WTC11 (cell line): ENCODE measurements around the gene ST3GAL6. TPM values are rescaled to one million over a fixed set of nuclear protein-coding genes. Genes with fewer than 3 reads are reported as not detected.

Source experiments
- ATAC-seq: fragments of 200-7000 bp; cut with Tn5 transposase; 2 replicates; pipeline ENCODE4 v1.10.0; 2021; ENCODE audit warnings: mild to moderate bottlenecking, moderate library complexity
- CTCF ChIA-PET: fragments of 300-600 bp; sonication (Branson Sonifier 250); formaldehyde crosslinking; loops from one replicate; lab custom pipeline; 2021; ENCODE audit warnings: antibody characterized with exemption; lab: Charles Lee
- POLR2A ChIA-PET: fragments of 350-600 bp; sonication (Branson Sonifier 250); formaldehyde crosslinking; loops from one replicate; lab custom pipeline; 2021; ENCODE audit warnings: antibody characterized with exemption; lab: Charles Lee
- DNase-seq: peaks from one replicate; pipeline ENCODE4 v3.0.0; 2021; ENCODE audit warnings: low spot score
- H3K27ac Mint-ChIP-seq: 2 replicates; pipeline ENCODE4 v1.8.0; 2021; ENCODE audit warnings: mixed read lengths
- H3K27me3 Mint-ChIP-seq: 2 replicates; pipeline ENCODE4 v1.8.0; 2021; ENCODE audit warnings: low read depth, mild to moderate bottlenecking, moderate library complexity, mixed read lengths
- H3K36me3 Mint-ChIP-seq: 2 replicates; pipeline ENCODE4 v1.8.0; 2021; ENCODE audit warnings: mixed read lengths
- H3K4me1 Mint-ChIP-seq: 2 replicates; pipeline ENCODE4 v1.8.0; 2022; ENCODE audit warnings: mixed read lengths
- H3K4me3 Mint-ChIP-seq: 2 replicates; pipeline ENCODE4 v1.8.0; 2021; ENCODE audit warnings: mild to moderate bottlenecking, moderate library complexity, mixed read lengths
- H3K9me3 Mint-ChIP-seq: 2 replicates; pipeline ENCODE4 v1.8.0; 2021; ENCODE audit warnings: mixed read lengths
- ATF2 ChIP-seq: sonication (generic); formaldehyde crosslinking; IDR thresholded peaks from 2 replicates; pipeline ENCODE4 v1.8.1; 2022; ENCODE audit warnings: low read depth, missing genetic modification reagents, borderline replicate concordance
- CDX4 ChIP-seq: fragments of 250-450 bp; sonication (Bioruptor Pico); IDR thresholded peaks from 2 replicates; pipeline ENCODE4 v1.9.0; 2021; ENCODE audit warnings: moderate library complexity, mild to moderate bottlenecking, inconsistent platforms, borderline replicate concordance
- CREM ChIP-seq: sonication (generic); formaldehyde crosslinking; IDR thresholded peaks from 2 replicates; pipeline ENCODE4 v1.8.1; 2022; ENCODE audit warnings: mild to moderate bottlenecking, missing genetic modification reagents, moderate library complexity
- E2F5 ChIP-seq: sonication (generic); formaldehyde crosslinking; IDR thresholded peaks from 2 replicates; pipeline ENCODE4 v1.8.1; 2022; ENCODE audit warnings: mild to moderate bottlenecking, moderate library complexity, missing genetic modification reagents
- GABPB1 ChIP-seq: sonication (generic); formaldehyde crosslinking; IDR thresholded peaks from 2 replicates; pipeline ENCODE4 v1.8.1; 2023; ENCODE audit warnings: mild to moderate bottlenecking, missing genetic modification reagents
- GTF2I ChIP-seq: fragments of 250-450 bp; sonication (Bioruptor Pico); conservative IDR thresholded peaks from 2 replicates; pipeline ENCODE4 v1.4.0; 2021; ENCODE audit warnings: mild to moderate bottlenecking
- NFATC4 ChIP-seq: fragments of 250-450 bp; sonication (Bioruptor Pico); IDR thresholded peaks from 2 replicates; pipeline ENCODE4 v1.9.0; 2021; ENCODE audit warnings: mild to moderate bottlenecking
- NR2C2 ChIP-seq: sonication (generic); formaldehyde crosslinking; IDR thresholded peaks from 2 replicates; pipeline ENCODE4 v1.8.0; 2022; ENCODE audit warnings: mild to moderate bottlenecking, missing genetic modification reagents
- TEAD1 ChIP-seq: sonication (generic); formaldehyde crosslinking; IDR thresholded peaks from 2 replicates; pipeline ENCODE4 v1.8.0; 2022; ENCODE audit warnings: mild to moderate bottlenecking, missing genetic modification reagents
- TP53 ChIP-seq: sonication (generic); formaldehyde crosslinking; IDR thresholded peaks from 2 replicates; pipeline ENCODE4 v1.8.1; 2023; ENCODE audit warnings: mild to moderate bottlenecking, missing genetic modification reagents
- ZNF121 ChIP-seq: sonication (generic); formaldehyde crosslinking; IDR thresholded peaks from 2 replicates; pipeline ENCODE4 v1.8.0; 2023; ENCODE audit warnings: missing genetic modification reagents
- ZNF138 ChIP-seq: sonication (generic); formaldehyde crosslinking; conservative IDR thresholded peaks from 2 replicates; pipeline ENCODE4 v1.8.1; 2022; ENCODE audit warnings: mild to moderate bottlenecking, moderate library complexity, missing genetic modification reagents
- ZNF263 ChIP-seq: sonication (generic); formaldehyde crosslinking; IDR thresholded peaks from 2 replicates; pipeline ENCODE4 v1.8.1; 2022; ENCODE audit warnings: low read depth, mild to moderate bottlenecking, moderate library complexity, missing genetic modification reagents
- ZNF396 ChIP-seq: fragments of 250-450 bp; sonication (Bioruptor Pico); IDR thresholded peaks from 2 replicates; pipeline ENCODE4 v1.8.0; 2021; ENCODE audit warnings: mild to moderate bottlenecking, moderate library complexity, borderline replicate concordance
- total RNA-seq: library from RNA; stranded (reverse); gene quantifications from 3 replicates; pipeline ENCODE4 v1.2.3, GENCODE V29; 2021
- TF ChIP-seq, protein P1 (sequence below): fragments of 250-450 bp; sonication (Bioruptor Pico); IDR thresholded peaks from 2 replicates; pipeline ENCODE4 v1.9.0; 2021; ENCODE audit warnings: mild to moderate bottlenecking
- TF ChIP-seq, protein P2 (sequence below): sonication (generic); formaldehyde crosslinking; IDR thresholded peaks from 2 replicates; pipeline ENCODE4 v1.8.0; 2022; ENCODE audit warnings: mild to moderate bottlenecking, missing genetic modification reagents
- TF ChIP-seq, protein P3 (sequence below): sonication (generic); formaldehyde crosslinking; IDR thresholded peaks from 2 replicates; pipeline ENCODE4 v1.8.0; 2022; ENCODE audit warnings: missing genetic modification reagents
- TF ChIP-seq, protein P4 (sequence below): sonication (generic); formaldehyde crosslinking; IDR thresholded peaks from 2 replicates; pipeline ENCODE4 v1.8.1; 2023; ENCODE audit warnings: mild to moderate bottlenecking, missing genetic modification reagents, moderate library complexity

The ST3GAL6 gene
- total RNA-seq, 1 experiment from 2014 or later = 8.1 TPM

DNA sequence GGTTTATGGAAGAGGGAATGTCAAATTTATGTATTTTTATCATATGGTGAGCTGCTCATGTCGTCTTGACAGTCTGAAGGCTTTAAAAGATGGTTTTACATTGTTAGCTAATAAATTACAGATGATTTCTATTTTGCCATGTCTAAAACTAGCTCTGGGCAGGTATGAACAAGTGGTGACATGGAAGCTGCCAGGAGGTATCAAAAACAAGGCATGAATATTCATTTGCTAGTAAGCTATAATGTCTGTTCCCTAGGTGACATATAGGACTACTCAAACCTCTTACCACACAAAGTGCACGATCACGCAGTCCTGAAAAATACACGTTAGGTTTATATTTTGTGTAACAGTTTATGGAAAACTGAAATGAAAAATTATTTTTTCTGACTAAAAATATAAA, 34.8 kb downstream of the ST3GAL6 start:
- TF ChIP-seq E2F5 (no peak), NFATC4 (no peak), CDX4 (CRISPR knock-in tag) (no peak), ATF2 (CRISPR knock-in tag) (no peak), ZNF121 (CRISPR knock-in tag) (no peak), TEAD1 (CRISPR knock-in tag) (no peak), ZNF138 (no peak), GABPB1 (CRISPR knock-in tag) (no peak), NR2C2 (no peak), TP53 (CRISPR knock-in tag) (no peak), GTF2I (no peak), ZNF263 (CRISPR knock-in tag) (no peak)
- TF ChIP-seq, protein P1, sequence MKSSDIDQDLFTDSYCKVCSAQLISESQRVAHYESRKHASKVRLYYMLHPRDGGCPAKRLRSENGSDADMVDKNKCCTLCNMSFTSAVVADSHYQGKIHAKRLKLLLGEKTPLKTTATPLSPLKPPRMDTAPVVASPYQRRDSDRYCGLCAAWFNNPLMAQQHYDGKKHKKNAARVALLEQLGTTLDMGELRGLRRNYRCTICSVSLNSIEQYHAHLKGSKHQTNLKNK = no peak
- TF ChIP-seq, protein P2, sequence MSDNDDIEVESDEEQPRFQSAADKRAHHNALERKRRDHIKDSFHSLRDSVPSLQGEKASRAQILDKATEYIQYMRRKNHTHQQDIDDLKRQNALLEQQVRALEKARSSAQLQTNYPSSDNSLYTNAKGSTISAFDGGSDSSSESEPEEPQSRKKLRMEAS = no peak
- DNase-seq = no peak
- Mint-ChIP-seq H3K4me1 (peaks cover 4% of the 10 kb centered on the region; the same call in 1 of the 2 replicates), H3K4me3 (no peak overlapping the region), H3K36me3 (peaks cover 34% of the 10 kb centered on the region), H3K27ac (no peak overlapping the region), H3K27me3 (no peaks in the 10 kb centered on the region), H3K9me3 (peaks cover 2% of the 10 kb centered on the region; the same call in 1 of the 2 replicates)
- POLR2A ChIA-PET = no interaction called here
- ATAC-seq = no peak
- CTCF ChIA-PET = interaction anchor here (1.3 kb wide), 1 partner anchor 19 kb away, joined by 3 read pairs; no protein-coding TSS in a partner anchor

GRCh38 chr3:98798820-98799219, 35.7 kb downstream of the ST3GAL6 start:
- CTCF ChIA-PET = no interaction called here
- H3K27me3 Mint-ChIP-seq = no peaks in the 10 kb centered on the region
- ATAC-seq = no peak

More at GRCh38 chr3:98798820-98799219, 35.7 kb downstream of the ST3GAL6 start:
- Mint-ChIP-seq H3K27ac (no peak overlapping the region), H3K4me3 (no peak overlapping the region), H3K4me1 (no peaks in the 10 kb centered on the region), H3K9me3 (peaks cover 5% of the 10 kb centered on the region; the same call in 1 of the 2 replicates), H3K36me3 (peaks cover 43% of the 10 kb centered on the region)
- TF ChIP-seq, protein P3, sequence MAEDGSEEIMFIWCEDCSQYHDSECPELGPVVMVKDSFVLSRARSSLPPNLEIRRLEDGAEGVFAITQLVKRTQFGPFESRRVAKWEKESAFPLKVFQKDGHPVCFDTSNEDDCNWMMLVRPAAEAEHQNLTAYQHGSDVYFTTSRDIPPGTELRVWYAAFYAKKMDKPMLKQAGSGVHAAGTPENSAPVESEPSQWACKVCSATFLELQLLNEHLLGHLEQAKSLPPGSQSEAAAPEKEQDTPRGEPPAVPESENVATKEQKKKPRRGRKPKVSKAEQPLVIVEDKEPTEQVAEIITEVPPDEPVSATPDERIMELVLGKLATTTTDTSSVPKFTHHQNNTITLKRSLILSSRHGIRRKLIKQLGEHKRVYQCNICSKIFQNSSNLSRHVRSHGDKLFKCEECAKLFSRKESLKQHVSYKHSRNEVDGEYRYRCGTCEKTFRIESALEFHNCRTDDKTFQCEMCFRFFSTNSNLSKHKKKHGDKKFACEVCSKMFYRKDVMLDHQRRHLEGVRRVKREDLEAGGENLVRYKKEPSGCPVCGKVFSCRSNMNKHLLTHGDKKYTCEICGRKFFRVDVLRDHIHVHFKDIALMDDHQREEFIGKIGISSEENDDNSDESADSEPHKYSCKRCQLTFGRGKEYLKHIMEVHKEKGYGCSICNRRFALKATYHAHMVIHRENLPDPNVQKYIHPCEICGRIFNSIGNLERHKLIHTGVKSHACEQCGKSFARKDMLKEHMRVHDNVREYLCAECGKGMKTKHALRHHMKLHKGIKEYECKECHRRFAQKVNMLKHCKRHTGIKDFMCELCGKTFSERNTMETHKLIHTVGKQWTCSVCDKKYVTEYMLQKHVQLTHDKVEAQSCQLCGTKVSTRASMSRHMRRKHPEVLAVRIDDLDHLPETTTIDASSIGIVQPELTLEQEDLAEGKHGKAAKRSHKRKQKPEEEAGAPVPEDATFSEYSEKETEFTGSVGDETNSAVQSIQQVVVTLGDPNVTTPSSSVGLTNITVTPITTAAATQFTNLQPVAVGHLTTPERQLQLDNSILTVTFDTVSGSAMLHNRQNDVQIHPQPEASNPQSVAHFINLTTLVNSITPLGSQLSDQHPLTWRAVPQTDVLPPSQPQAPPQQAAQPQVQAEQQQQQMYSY = no peak
- TF ChIP-seq GABPB1 (CRISPR knock-in tag) (no peak), CREM (no peak), ZNF396 (CRISPR knock-in tag) (no peak)
- TF ChIP-seq, protein P4, sequence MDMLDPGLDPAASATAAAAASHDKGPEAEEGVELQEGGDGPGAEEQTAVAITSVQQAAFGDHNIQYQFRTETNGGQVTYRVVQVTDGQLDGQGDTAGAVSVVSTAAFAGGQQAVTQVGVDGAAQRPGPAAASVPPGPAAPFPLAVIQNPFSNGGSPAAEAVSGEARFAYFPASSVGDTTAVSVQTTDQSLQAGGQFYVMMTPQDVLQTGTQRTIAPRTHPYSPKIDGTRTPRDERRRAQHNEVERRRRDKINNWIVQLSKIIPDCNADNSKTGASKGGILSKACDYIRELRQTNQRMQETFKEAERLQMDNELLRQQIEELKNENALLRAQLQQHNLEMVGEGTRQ (CRISPR knock-in tag) = no peak
- no peak for DNase-seq
- POLR2A ChIA-PET = no interaction called here
